SK-N-SH (cell line): ENCODE measurements around the gene MUC16.

Source experiments
- CTCF ChIP-seq: fragments of 200-600 bp; sonication (generic); IDR thresholded peaks from 2 replicates; pipeline ENCODE4 v1.6.1; 2017; ENCODE audit warnings: antibody characterized with exemption, mild to moderate bottlenecking, moderate library complexity
- EP300 ChIP-seq, 2 experiments: IDR thresholded peaks; 2 replicates each; pipeline versions ENCODE4 v1.4.0 to v1.6.1; 2012; ENCODE audit warnings: borderline replicate concordance in 1 of 2, low read depth in 1 of 2, low read length in 1 of 2
- EZH2phosphoT487 ChIP-seq: fragments of 200-600 bp; sonication (generic); IDR thresholded peaks from 2 replicates; pipeline ENCODE4 v1.6.1; 2017; ENCODE audit warnings: low read depth, mixed run types, mild to moderate bottlenecking, antibody characterized with exemption, moderate library complexity, borderline replicate concordance
- GABPA ChIP-seq: IDR thresholded peaks from 2 replicates; pipeline ENCODE4 v1.4.0; 2012; ENCODE audit warnings: low read depth, mild to moderate bottlenecking
- MXI1 ChIP-seq: IDR thresholded peaks from 2 replicates; pipeline ENCODE4 v1.6.1; 2012; ENCODE audit warnings: mild to moderate bottlenecking, low read depth, low read length, improper control_type of control experiment
- POLR2AphosphoS5 ChIP-seq: IDR thresholded peaks from 2 replicates; pipeline ENCODE4 v1.6.1; 2012; ENCODE audit warnings: low read depth, low read length
- SIN3A ChIP-seq: IDR thresholded peaks from 2 replicates; pipeline ENCODE4 v1.6.1; 2012; ENCODE audit warnings: low read depth, mild to moderate bottlenecking, low read length, moderate library complexity, borderline replicate concordance
- TAF1 ChIP-seq: IDR thresholded peaks from 2 replicates; pipeline ENCODE4 v1.6.1; 2012; ENCODE audit warnings: low read depth, mild to moderate bottlenecking, low read length, moderate library complexity, borderline replicate concordance
- USF1 ChIP-seq: IDR thresholded peaks from 2 replicates; pipeline ENCODE4 v1.4.0; 2012; ENCODE audit warnings: low read depth, borderline replicate concordance
- USF2 ChIP-seq: fragments of 150-350 bp; IDR thresholded peaks from 2 replicates; pipeline ENCODE4 v1.6.1; 2017; ENCODE audit warnings: antibody characterized with exemption, low read length, low read depth, borderline replicate concordance
- ZBTB33 ChIP-seq: IDR thresholded peaks from 2 replicates; pipeline ENCODE4 v1.4.0; 2012; ENCODE audit warnings: low read depth, borderline replicate concordance

- no peak for TF ChIP-seq POLR2AphosphoS5
- TF ChIP-seq CTCF = no peak
- TF ChIP-seq EZH2phosphoT487 = no peak
- no peak for TF ChIP-seq GABPA
- TF ChIP-seq SIN3A = no peak
- TF ChIP-seq EP300 (IDR thresholded peaks at IDR 0.05; ENCODE audit: borderline replicate concordance in 1 of 2, low read depth in 1 of 2, low read length in 1 of 2) = no peak
- no peak for TF ChIP-seq USF1
- TF ChIP-seq MXI1 = no peak
- no peak for TF ChIP-seq ZBTB33
- no peak for TF ChIP-seq TAF1
- no peak for TF ChIP-seq USF2
These were observed 36.5 kb upstream of the MUC16 start for GRCh38 chr19:9046694-9047093.
